CD4-positive, alpha-beta T cell treated with Interleukin-21 for 1 hour (primary cell): ENCODE data around the gene CNTN2.

Experiments used
- DNase-seq: peaks from one replicate; pipeline ENCODE4 v3.0.0-alpha.2; 2020

CNTN2 gene

GRCh38 chr1:205057808-205058575 is 15.0 kb downstream of the CNTN2 start:
- no peak for DNase-seq

GRCh38 chr1:205058853-205059252 is 15.8 kb downstream of the CNTN2 start:
- no peak for DNase-seq

GRCh38 chr1:205059660-205060059 is 16.6 kb downstream of the CNTN2 start:
- DNase-seq, result no peak

- DNase-seq, result no peak
Observed at GRCh38 chr1:205060746-205061145, 17.7 kb downstream of the CNTN2 start.

DNA sequence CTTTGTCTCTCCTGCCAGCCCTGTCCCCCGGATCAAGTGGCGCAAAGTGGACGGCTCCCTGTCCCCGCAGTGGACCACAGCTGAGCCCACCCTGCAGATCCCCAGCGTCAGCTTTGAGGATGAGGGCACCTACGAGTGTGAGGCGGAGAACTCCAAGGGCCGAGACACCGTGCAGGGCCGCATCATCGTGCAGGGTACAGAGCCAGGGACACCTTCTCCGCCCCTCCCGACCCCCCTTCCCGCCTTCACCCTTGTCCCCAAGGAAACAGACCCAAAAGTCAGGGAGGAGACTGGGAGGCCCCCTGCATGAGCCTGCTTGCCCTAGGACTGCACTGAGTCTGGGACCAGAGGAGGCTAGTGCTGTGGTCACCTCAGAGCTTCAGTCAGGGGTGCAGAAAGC is 18.2 kb downstream of the CNTN2 start:
- no peak for DNase-seq

- peak; percentile 62 for DNase-seq
Observed at GRCh38 chr1:205061665-205062069, 18.7 kb downstream of the CNTN2 start.

DNA sequence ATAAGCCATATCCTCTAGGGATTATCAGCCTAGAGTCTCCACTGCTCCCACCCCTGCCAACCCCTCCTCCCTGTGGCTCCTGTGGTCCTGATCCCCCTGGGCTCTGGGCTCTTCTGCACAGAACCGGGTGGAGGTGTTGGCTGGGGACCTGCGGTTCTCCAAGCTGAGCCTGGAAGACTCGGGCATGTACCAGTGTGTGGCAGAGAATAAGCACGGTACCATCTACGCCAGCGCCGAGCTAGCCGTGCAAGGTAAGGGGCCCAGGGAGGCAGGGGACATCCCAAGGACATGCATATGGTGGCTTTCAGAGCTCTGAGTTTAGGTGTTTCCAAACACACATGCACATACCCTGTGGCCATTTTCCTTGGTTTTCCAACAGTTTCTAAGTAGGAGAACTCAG is 19.3 kb downstream of the CNTN2 start:
- no peak for DNase-seq

DNA sequence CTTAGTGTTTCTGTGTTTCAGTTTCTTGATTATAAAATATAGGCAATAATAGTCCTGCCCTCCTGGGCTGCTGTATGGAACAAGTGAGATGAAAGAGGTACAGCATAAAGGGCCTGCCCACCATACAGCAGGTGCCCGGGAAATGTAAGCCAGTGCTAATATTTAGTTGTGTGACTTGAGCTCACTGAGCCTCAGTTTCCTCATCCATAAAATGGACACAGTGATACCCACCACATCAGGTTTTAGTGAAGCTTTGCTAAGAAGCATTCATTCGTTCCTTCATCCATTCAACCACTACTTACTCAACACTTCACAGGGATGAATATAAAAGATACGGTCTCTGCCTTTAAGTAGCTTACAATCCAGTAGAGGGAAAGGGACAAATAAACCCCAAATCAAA is 19.9 kb downstream of the CNTN2 start:
- no peak for DNase-seq

DNA sequence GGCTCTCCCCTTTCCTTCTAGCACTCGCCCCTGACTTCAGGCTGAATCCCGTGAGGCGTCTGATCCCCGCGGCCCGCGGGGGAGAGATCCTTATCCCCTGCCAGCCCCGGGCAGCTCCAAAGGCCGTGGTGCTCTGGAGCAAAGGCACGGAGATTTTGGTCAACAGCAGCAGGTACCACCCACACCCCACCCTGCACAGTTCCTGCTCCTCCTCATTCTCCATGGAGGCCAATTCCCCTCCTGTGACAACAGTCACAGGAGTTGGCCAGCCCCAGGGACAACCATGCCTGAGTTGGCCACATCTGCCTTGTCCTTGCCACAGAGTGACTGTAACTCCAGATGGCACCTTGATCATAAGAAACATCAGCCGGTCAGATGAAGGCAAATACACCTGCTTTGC is 21.3 kb downstream of the CNTN2 start:
- DNase-seq, result no peak

DNA sequence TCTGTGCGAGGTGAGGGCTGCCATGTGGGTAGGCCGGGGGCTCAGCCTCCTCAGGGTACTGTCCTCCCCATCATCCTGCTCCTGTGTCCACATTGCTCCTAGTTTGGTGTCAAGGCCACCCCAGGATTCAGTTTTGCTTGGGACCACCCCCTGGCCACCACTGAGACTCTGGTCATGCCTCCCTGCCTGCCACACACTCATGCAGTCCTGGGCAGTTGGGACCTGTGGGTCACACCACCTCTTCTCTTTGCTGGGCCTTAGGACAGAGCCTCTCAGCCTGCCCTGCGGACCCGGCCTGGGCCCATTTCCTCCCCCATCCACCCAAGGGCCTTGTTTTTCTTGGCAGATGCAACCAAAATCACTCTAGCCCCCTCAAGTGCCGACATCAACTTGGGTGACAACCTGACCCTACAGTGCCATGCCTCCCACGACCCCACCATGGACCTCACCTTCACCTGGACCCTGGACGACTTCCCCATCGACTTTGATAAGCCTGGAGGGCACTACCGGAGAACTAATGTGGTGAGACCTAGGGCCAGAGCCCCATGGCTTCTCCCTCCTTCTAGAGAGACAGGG is 21.8 kb downstream of the CNTN2 start:
- DNase-seq, result no peak

GRCh38 chr1:205065666-205066065 is 22.7 kb downstream of the CNTN2 start:
- no peak for DNase-seq

- no peak for DNase-seq
Observed at GRCh38 chr1:205066141-205066818, 23.3 kb downstream of the CNTN2 start.

- DNase-seq, result no peak
Observed at GRCh38 chr1:205067031-205067430, 24.0 kb downstream of the CNTN2 start.

GRCh38 chr1:205068001-205068400 is 25.0 kb downstream of the CNTN2 start:
- no peak for DNase-seq

GRCh38 chr1:205068457-205069040 is 25.5 kb downstream of the CNTN2 start:
- DNase-seq, result no peak

DNA sequence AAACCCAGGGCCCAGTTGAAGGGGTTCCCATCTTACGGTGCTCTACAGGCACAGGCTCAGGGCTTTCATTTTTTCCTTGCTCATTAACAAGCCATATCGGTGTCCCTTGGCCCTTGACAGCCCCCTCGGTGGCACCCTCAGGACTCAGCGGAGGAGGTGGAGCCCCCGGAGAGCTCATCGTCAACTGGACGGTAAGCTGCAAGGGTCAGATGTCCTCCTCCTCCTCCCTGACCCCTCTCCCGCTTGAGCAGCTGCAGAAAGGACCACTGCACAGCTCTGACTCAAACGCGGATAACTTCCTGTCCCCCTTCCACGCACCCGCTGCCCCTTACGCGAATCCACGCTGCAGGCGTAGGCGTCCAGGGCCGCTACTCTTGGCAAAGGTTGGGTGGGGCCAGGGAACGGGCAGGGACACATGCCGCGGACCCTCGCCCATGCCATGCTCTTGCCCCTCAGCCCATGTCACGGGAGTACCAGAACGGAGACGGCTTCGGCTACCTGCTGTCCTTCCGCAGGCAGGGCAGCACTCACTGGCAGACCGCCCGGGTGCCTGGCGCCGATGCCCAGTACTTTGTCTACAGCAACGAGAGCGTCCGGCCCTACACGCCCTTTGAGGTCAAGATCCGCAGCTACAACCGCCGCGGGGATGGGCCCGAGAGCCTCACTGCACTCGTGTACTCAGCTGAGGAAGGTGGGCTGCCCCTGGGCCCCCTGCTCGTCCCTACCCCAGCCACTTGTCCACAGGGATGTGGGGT is 26.5 kb downstream of the CNTN2 start:
- DNase-seq, result no peak

DNA sequence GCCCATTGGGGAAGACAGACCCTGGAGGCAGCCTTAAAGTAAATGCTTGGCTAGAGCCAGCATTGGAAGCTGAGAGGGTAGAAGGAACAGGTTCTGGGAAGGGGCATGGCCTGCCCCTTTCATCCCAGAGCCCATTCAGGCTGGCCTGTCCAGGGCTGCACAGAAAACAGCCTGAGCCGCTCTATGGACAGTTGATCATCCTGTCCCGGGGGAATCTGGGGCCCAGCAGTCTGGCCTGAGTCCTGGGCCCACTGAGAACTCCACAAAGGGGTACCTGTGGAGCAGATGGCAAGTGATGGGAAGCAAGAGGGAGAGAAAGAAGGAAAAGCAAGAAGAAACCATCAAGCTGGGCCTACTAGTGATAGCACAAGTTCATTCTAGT is 28.0 kb downstream of the CNTN2 start:
- DNase-seq, result no peak

DNA sequence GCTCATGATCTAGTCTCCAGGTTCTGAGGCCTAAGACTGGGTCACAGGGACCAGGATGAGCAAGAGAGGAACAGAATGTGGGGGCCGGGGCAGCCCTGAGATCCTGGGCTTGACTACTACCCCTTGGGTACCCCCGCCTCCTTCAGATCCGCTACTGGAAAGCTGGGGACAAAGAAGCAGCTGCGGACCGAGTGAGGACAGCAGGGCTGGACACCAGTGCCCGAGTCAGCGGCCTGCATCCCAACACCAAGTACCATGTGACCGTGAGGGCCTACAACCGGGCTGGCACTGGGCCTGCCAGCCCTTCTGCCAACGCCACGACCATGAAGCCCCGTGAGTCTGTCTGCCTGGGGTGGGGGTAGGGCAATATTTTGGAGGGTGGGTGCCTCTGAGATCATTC is 28.8 kb downstream of the CNTN2 start:
- no peak for DNase-seq

DNA sequence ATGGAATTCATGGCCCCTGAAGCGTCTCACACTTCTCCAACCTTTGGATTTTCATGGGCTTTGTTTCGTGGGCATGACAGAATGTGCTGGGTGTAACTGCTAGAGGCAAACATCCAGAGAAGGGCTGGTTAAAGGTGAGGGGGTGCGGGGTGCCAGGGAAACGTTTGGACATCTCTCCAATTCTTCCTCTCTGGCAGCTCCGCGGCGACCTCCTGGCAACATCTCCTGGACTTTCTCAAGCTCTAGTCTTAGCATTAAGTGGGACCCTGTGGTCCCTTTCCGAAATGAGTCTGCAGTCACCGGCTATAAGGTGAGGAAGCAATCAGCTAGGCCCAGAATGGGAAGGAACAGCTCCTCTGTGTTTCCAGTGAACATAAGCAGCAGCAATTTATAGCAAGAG is 29.3 kb downstream of the CNTN2 start:
- DNase-seq, result no peak

- no peak for DNase-seq
Observed at GRCh38 chr1:205072881-205073280, 29.9 kb downstream of the CNTN2 start.

- DNase-seq, result no peak
Observed at GRCh38 chr1:205073511-205073910, 30.5 kb downstream of the CNTN2 start.

DNA sequence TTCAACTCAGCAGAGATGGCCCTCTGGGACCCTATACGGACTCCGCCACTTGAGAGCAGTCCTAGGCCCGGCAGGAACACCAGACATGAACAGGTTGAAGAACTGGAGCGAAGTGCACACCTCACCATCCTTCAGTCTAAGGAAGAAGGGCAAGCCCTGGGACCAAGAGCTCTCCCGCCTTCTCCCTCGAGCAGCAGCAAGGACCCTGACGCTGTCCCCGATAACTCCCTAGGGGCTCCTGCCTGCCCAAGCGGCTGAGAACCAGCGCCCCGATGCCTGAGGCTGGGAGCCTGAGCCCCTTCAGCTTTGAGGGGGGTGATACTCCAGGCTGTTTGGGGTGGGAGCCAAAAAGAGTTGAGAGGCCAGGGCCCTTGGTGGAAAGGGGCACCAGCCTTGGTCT is 31.1 kb downstream of the CNTN2 start:
- no peak for DNase-seq

GRCh38 chr1:205074513-205074912 is 31.5 kb downstream of the CNTN2 start:
- DNase-seq, result no peak
